ENCODE data around the gene HRCT1.

HRCT1 gene

GRCh38 chr9:35945341-35946018 is 39.5 kb downstream of the HRCT1 start:
- peak; percentile 70 for DNase-seq

- DNase-seq = no peak
Observed at GRCh38 chr9:35948451-35948850, 42.4 kb downstream of the HRCT1 start.

GRCh38 chr9:35948901-35949318 is 42.9 kb downstream of the HRCT1 start:
- DNase-seq = no peak

- no peak for DNase-seq
Observed at GRCh38 chr9:35951736-35952135, 45.7 kb downstream of the HRCT1 start.

- no peak for DNase-seq
Observed at GRCh38 chr9:35952526-35953191, 46.7 kb downstream of the HRCT1 start.

- DNase-seq = no peak
Observed at GRCh38 chr9:35954942-35955546, 49.0 kb downstream of the HRCT1 start.

GRCh38 chr9:35956651-35957050 is 50.6 kb downstream of the HRCT1 start:
- DNase-seq = no peak

All from stimulated activated CD4-positive, alpha-beta T cell treated with anti-CD3 and anti-CD28 coated beads, Interleukin-12 subunit alpha, Interleukin-12 subunit beta, amount 100 ng/mL, for 4 hours (primary cell).